GM19193 (cell line): ENCODE data around the gene DNASE1L3.

Source experiments
- POLR2A ChIP-seq: IDR thresholded peaks from 4 replicates; pipeline ENCODE4 v1.6.1; 2011; ENCODE audit not compliant: insufficient read depth, insufficient read length; ENCODE audit errors: extremely low read depth

The DNASE1L3 gene

DNA sequence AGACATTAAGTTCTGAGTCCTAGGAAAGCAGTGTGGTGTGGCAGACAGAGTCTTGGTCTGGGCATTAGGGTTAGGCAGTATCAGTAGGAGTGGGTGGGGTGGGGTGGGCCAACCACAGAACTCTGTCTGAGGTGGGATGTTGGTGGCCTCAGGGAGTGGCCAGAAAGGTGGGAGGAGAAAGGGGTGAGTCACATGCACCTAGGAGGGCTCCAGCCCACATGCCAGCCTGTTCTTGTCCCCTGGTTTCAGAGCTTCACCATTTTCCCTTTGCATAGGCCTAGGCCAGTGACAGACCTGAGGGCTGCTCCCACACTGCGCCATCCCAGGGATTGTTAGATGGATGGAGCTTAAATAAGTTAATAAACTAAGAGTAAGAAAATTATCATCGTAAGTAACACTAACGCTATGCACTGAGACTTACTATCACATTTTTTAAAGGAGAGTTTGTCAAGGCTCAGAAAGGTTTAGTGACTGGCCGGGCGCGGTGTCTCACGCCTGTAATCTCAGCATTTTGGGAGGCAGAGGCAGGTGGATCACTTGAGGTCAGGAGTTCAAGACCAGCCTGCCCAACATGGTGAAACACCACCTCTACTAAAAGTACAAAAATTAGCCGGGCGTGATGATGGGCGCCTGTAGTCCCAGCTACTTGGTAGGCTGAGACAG, 33.8 kb downstream of the DNASE1L3 start:
- no peak for TF ChIP-seq POLR2A

DNA sequence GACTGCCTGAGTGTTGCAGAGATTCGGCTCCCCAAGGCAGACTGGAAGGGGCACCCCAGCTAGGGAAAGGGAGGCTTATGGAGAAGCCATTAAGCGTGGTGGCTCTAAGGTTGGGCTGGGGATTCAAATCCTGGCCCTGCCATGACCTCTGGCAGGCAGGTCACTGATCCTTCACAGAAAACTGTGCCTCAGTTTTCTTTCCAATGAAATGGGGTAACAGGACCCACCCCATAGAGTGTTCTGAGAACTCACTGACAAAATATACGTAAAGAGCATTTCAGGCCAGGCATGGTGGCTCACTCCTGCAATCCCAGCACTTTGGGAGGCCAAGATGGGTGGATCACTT, 34.6 kb downstream of the DNASE1L3 start:
- TF ChIP-seq POLR2A = no peak

DNA sequence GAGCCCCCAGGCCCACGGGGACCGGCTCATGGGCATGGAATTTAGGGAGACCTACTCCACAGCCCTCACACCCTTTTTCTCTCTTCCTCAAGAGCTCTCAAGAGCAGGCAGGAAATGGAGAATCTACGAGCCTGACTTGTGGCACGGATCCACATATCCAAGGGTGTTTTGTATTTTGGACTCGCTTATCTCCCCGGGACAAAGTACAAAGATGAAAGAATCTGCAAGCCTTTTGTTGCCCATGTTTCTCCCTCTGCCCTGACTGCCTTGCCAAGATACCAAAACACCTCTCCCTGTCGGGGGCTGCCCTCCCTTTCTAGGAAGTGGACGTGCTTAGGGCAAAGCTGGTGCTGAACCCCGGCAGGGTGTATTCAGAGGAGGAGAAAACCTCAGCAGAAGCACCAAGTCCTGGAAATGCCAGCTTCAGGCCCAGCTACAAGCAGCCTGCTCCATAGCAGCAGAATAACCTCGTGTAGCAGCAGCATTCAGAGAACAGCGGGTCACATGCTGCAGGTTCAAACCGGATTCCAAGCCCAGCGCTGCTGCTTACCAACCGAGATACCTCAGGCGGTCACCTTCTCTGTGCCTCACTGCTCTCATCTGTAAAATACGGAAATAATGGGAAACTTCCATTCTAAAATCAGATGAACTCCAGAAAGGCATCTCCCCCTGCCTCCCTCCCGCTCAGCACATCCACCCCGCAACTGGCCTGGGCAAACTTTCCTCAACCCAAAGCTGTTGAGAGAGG, 35.2 kb downstream of the DNASE1L3 start:
- no peak for TF ChIP-seq POLR2A

DNA sequence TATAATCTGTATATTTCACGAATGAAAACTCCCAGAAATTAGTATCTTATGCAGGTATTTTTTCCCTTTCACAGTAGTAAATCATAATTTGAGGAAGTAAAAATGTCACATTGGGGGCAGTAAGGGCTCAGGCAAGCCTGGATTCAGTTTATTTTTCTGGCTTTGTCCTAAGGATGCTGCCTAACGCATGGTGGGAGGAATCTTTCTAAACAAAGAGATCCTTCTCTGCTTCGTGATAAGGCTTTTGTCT, 35.7 kb downstream of the DNASE1L3 start:
- no peak for TF ChIP-seq POLR2A

DNA sequence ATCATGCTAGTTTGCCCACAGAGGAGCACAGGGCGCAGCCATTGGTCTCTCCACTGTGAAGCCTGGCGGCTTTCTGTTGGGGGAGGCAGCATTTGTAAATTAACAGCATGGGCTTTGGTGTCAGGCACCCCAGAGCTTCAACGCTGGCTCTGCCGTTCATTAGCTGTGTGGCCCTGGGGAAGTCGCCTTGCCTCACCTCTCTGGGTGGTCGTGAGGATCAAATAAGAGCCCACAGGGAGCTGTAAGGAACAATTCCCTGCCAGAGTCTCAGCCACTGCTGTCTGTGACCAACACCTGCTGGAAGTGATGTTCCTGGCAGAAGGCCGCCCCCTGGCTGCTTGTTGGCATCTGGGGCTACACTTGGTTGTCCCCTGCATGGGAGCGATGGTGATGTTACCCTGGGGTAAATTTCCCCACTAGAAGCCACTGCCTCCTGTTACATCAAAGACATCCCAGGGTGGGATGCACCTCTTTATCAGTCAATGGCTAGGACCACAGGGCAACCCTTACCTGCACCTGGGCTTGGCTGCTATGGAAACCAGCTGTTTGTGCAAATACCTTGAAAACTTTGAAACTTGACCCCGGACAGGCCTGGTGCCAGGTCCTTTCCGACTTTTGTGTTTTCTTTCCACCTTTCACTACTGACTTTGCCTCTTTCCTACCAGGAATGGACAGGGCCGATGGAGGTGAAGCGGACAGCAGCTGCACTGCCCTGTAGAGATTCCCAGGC, 36.9 kb downstream of the DNASE1L3 start:
- no peak for TF ChIP-seq POLR2A

DNA sequence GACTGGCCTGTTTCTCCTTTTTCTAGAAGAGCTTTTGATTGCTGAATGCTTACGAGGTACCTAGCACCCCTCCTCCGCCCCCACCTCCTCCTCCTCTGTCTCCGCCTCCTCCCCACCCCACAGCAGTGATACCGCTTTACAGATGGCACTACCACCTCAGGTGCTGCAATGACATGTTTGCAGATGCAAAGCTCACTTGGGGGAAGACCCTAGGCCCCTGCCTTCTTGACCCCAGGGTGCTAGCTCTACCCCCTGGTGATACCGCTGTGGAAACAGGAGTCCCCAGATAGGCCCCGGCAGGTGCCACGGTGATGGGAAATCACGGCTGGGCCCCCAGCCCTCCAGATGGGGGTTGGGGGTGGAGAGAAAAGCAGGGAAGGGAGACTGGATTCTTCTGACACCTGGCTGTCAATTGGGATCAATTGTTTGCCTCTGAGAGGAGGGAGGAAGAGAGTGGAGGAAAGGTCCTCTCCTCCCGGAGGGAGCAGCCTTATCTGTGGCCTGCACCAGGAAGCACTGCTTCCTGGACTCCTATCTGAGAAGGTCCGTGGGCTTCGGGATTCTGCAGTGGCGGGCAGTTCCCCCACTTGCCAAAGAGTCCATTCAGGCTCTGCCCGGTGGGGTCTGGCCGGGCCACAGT, 37.6 kb downstream of the DNASE1L3 start:
- TF ChIP-seq POLR2A = no peak

DNA sequence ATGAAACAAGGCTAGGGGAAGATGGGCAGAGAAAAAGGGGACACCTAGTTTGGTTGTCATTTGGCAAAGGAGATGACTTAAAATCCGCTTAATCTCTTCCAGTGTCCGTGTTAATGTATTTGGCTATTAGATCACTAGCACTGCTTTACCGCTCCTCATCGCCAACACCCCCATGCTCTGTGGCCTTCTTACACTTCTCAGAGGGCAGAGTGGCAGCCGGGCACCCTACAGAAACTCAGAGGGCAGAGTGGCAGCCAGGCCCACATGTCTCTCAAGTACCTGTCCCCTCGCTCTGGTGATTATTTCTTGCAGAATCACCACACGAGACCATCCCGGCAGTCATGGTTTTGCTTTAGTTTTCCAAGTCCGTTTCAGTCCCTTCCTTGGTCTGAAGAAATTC, 39.6 kb downstream of the DNASE1L3 start:
- TF ChIP-seq POLR2A = no peak

DNA sequence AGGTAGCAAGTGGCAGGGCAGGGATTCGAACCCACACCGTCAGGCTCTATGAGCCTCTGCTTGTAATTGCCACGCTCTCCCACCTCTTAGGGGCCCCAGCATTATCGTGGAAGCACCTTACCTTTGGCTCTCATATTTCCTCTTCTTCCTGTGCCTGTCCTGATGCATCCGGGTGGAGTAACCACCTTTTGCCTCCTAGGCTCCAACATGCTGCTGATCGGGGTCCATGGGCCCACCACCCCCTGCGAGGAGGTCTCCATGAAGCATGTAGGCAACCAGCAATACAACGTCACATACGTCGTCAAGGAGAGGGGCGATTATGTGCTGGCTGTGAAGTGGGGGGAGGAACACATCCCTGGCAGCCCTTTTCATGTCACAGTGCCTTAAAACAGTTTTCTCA, 40.4 kb downstream of the DNASE1L3 start:
- no peak for TF ChIP-seq POLR2A

DNA sequence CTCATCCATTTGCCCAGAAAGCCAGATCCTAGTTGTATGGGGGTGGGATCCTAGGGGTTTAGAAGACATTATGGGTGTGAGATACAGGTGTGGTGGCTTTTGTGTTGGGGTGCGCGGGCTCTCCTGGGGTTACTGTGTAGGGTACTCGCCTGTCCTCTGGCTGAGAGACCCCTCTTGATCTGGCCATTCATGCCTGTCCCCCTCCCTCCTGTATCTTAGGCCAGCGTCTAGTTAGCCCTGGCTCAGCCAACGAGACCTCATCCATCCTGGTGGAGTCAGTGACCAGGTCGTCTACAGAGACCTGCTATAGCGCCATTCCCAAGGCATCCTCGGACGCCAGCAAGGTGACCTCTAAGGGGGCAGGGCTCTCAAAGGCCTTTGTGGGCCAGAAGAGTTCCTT, 41.4 kb downstream of the DNASE1L3 start:
- no peak for TF ChIP-seq POLR2A

DNA sequence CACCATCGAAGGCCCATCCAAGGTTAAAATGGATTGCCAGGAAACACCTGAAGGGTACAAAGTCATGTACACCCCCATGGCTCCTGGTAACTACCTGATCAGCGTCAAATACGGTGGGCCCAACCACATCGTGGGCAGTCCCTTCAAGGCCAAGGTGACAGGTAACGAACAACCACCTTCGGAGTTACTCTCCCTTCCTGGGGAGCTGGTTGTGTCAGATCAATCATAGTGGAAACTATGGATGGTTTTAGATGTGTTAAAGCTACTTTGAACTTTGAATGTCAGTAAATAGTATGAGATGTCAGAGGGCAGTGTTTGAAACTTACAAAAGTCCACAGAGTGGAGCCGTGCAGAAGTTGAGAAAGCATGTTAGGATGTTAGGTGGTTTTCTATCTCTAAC, 42.3 kb downstream of the DNASE1L3 start:
- TF ChIP-seq POLR2A = no peak

DNA sequence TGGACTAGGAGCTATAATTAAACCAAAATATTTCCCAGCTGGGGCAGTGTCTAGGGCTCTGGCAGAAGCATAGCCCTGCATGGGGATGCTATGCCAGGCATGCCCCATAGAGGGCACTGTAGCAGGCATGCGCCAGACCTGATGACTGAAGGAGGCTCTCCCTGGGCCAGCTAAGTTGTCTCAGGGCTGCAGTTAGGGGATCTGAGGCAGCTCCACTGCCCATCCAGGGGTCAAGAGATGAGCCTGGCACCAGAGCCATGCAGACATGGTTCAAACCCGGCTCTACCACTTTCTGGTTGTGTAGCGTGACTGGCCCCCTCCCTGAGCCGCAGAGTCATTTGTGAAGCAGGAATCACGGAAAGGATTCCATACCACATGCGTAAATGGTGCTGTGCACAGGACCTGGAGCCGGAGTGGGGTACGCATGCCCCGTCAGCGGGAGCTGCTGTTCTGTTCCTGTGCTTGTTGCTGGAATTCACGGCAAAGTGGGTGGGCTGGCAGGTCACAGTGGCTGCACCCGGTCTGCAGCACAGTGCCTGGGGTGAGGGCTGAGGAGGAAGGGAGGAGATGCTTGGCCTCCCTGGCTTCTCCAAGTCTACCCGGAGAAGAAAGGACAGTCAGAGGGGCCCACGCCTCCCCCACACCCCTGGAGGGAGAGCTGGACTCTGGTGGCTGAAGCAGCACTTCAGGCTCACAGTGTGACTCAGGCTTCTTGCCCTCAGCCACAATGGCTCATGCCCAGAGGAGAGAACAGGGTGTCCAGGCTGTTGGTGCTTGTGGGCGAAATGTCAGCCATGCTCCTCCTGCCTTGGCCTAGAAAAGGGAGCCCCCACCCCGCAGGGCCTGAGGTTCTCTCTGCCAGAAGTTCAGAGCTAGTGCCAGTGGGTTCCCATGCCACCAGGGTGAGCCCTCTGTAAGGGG, 43.1 kb downstream of the DNASE1L3 start:
- TF ChIP-seq POLR2A = no peak

DNA sequence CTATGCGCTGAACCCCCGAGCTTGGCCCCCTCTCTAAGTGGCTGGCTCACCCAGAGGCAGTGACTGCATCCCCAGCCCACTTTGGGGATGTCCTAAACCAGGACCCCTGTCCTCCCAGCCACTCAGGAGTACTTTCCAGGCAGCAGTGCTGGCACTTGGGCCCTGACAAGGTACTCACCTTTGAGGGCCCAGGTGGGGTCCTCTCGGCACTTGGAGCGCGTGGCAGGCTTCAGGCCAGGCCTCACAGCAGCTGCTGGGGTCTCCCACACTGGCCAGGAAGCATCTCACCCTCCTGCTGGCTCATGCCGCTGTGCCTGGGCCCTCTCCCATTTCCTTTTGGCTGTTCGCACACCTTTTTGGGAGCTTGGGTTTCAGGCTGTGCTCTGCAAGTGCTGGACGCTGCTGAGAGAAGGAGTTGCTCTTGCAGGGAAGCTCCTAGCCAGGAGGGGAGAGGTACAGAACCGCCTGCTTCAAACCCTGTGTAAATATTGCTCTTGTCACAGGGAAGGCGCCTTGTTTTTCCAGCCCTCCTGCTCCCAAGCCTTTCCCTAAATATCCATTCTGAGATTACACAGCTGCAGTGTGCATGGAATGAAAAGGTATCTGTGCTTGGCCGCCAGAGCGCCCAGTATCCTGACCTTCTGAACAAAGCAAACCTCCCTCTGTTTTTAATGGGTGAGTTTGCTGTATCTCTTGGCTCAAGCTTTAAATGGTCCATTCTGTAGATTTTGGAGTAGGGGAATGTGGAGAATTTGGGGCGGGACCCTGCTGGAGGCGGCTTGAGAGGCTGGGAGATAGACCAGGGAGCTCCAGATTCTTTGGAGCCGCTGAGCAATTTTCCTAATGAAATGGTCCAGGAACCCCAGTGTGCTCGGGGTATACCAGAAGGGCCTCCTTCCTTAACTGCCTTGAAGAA, 45.6 kb downstream of the DNASE1L3 start:
- TF ChIP-seq POLR2A = no peak

DNA sequence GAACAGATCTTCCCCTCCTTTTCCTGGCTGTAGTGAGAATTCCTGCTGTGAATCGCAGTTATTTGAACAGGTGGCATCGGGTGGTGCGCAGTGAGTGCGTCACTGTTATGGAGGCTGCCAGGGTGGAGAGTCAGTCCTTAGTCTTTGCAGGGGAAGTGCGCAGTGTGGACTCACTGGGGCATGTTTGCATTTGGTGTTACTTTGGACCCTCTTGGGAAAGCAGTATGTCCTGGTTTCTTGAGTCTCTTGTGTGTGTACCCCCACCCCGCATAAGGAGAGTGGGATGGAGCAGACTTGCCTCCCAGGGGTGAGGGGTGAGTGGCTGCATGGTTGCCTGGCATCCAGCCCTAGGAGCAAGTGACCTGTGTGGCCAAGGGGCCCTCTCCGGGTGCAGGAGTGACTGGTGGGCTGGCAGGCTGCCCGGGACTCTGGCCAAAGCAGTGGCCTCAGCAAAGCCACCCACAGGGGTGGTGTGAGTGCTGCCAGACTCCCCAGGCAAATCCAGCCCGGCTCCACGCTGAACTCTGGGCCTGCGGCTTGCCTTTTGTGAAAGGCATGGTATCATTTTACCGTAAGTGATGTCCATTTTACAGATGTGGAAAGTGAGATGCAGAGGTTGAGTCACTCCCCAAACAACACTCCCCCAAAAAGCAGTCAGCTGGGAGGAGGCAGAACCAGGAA, 46.4 kb downstream of the DNASE1L3 start:
- no peak for TF ChIP-seq POLR2A
